IMR-90 (cell line): Measurements from ENCODE around the gene KDM8.

Experiments used
- CTCF ChIP-seq: conservative IDR thresholded peaks from 2 replicates; pipeline ENCODE4 v1.5.1; 2012; ENCODE audit warnings: mild to moderate bottlenecking, low read depth, low read length, improper control_type of control experiment
- ELK1 ChIP-seq: fragments of 150-350 bp; IDR thresholded peaks from 2 replicates; pipeline ENCODE4 v1.6.1; 2016; ENCODE audit warnings: low read depth, mild to moderate bottlenecking, low read length, moderate library complexity, borderline replicate concordance
- MAZ ChIP-seq: IDR thresholded peaks from 2 replicates; pipeline ENCODE4 v1.6.1; 2012; ENCODE audit warnings: low read depth, mild to moderate bottlenecking, low read length, improper control_type of control experiment, moderate library complexity, borderline replicate concordance
- NFE2L2 ChIP-seq: fragments of 150-350 bp; IDR thresholded peaks from 2 replicates; pipeline ENCODE4 v1.6.1; 2016; ENCODE audit warnings: low read depth, mild to moderate bottlenecking, low read length
- POLR2A ChIP-seq: IDR thresholded peaks from 2 replicates; pipeline ENCODE4 v1.6.1; 2012; ENCODE audit warnings: mild to moderate bottlenecking, low read depth, low read length
- RAD21 ChIP-seq: IDR thresholded peaks from 2 replicates; pipeline ENCODE4 v1.6.1; 2012; ENCODE audit warnings: low read length, improper control_type of control experiment
- SMC3 ChIP-seq: fragments of 150-350 bp; IDR thresholded peaks from 2 replicates; pipeline ENCODE4 v1.6.1; 2016; ENCODE audit warnings: low read depth, mild to moderate bottlenecking, antibody characterized with exemption, low read length, moderate library complexity

- TF ChIP-seq CTCF (no peak), SMC3 (no peak), NFE2L2 (no peak), POLR2A (peak; percentile 79), RAD21 (no peak), MAZ (no peak), ELK1 (no peak)
Measured at GRCh38 chr16:27243725-27244362, 40.5 kb downstream of the KDM8 start.
